Small intestine (tissue), 7 donors: ENCODE data around the gene MEGF8. TPM values are rescaled to one million over a fixed set of nuclear protein-coding genes. Genes with fewer than 3 reads are reported as not detected.

ENCODE experiments used
- DNase-seq, 2 donors: peaks; one replicate each; pipeline versions ENCODE4 v3.0.0 to v3.0.0-alpha.2; 2013
- FAIRE-seq: peaks from 2 replicates; lab custom pipeline; 2012; peaks lifted over from hg19 to GRCh38; lab: Jason Lieb, UNC
- H3K27ac ChIP-seq, 3 donors: one replicate each; pipeline ENCODE4 v1.5.1; 2013; ENCODE audit warnings: low read length in 2 of 3, mild to moderate bottlenecking in 2 of 3, control low read depth in 1 of 3, inconsistent platforms in 1 of 3, low read depth in 1 of 3, moderate library complexity in 1 of 3
- H3K27me3 ChIP-seq, 3 donors: one replicate each; pipeline ENCODE4 v1.6.1; 2013; ENCODE audit warnings: low read length in 3 of 3, inconsistent platforms in 1 of 3; ENCODE audit not compliant: control insufficient read depth in 3 of 3, insufficient read depth in 3 of 3
- H3K36me3 ChIP-seq, 3 donors: one replicate each; pipeline ENCODE4 v1.6.1; 2013; ENCODE audit warnings: low read length in 3 of 3, inconsistent platforms in 1 of 3, low read depth in 1 of 3, mild to moderate bottlenecking in 1 of 3, moderate library complexity in 1 of 3; ENCODE audit not compliant: control insufficient read depth in 3 of 3, insufficient read depth in 2 of 3
- H3K4me1 ChIP-seq, 3 donors: one replicate each; pipeline ENCODE4 v1.6.1; 2013; ENCODE audit warnings: low read length in 2 of 3, inconsistent platforms in 1 of 3, low read depth in 1 of 3, mild to moderate bottlenecking in 1 of 3, moderate library complexity in 1 of 3; ENCODE audit not compliant: control insufficient read depth in 3 of 3, insufficient read depth in 2 of 3
- H3K4me3 ChIP-seq, 3 donors: one replicate each; pipeline ENCODE4 v1.5.1; 2013; ENCODE audit warnings: low read length in 3 of 3, control low read depth in 1 of 3, inconsistent platforms in 1 of 3, low read depth in 1 of 3, mild to moderate bottlenecking in 1 of 3, moderate library complexity in 1 of 3
- H3K9me3 ChIP-seq, 2 donors: one replicate each; pipeline ENCODE4 v1.6.1; 2013; ENCODE audit warnings: low read depth in 1 of 2, low read length in 1 of 2; ENCODE audit not compliant: control insufficient read depth in 2 of 2, insufficient read depth in 1 of 2
- WGBS, 3 donors: extraction: QIAGEN DNeasy Blood & Tissue Kit; methylation state at CpG; one replicate each; pipeline ENCODE4 v1.1.7; 2013; 5-methylcytosine and 5-hydroxymethylcytosine counted together
- polyA plus RNA-seq, 4 donors: library from polyadenylated mRNA; stranded (reverse) in 3 of 4; unstranded in 1 of 4; fragments of 200-250 nt in 3 of 4; fragments of 120-200 nt in 1 of 4; gene quantifications; one replicate each; pipeline versions ENCODE4 v1.2.1 to v1.2.3, GENCODE V29; 2013
- donor health status: healthy with polysubstance abuse.
- donor health status: control.
- donor health status: control.
- donor health status: Bipolar disorder and iron deficiency.
- donor health status: healthy.

The MEGF8 gene
- polyA plus RNA-seq, 4 donors, result 2.4 to 26.7 (median 6.9) TPM

- WGBS, 3 donors, result 37 to 38% (median 37%) methylated on average over 10 of the region's 10 CpGs
- peak; percentile 64 to 75 for DNase-seq
- FAIRE-seq, result no peak
- peaks cover 0 to 7% of the 10 kb centered on the region in 2 donors for H3K9me3 ChIP-seq
- no peak overlapping the region for H3K4me3 ChIP-seq
- peaks cover 0 to 10% (median 0%) of the 10 kb centered on the region in 3 donors for H3K36me3 ChIP-seq
- no peaks in the 10 kb centered on the region for H3K27me3 ChIP-seq
- peak overlapping the region in 1 of 3 donors; percentile 42 for H3K27ac ChIP-seq
- peaks cover 3 to 39% (median 10%) of the 10 kb centered on the region in 3 donors for H3K4me1 ChIP-seq
These were observed 94.7 kb downstream of the MEGF8 start for GRCh38 chr19:42420055-42420544.

DNA sequence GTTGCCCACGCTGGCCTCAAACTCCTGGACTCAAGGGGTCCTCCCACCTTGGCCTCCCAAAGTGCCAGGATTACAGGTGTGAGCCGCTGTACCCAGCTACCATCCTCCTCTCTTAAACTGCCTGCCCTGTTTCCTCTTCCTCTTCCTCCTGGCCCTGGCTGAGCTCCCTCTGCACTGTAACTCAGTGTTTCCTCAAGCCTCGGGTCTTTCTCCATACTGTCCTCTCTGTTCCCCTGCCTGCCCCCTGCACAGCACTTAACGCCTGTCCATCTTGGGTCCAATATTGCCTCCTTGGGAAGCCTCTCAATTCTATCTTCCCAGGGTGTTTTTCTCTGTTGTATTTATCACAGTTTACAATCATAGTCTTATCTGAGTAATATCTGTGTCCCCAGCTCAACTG lies 95.7 kb downstream of the MEGF8 start:
- peaks cover 3 to 39% (median 10%) of the 10 kb centered on the region in 3 donors for H3K4me1 ChIP-seq
- 68 to 83% (median 80%) methylated on average over 4 of the region's 4 CpGs for whole genome bisulfite sequencing, 3 donors
- peaks cover 0 to 10% (median 0%) of the 10 kb centered on the region in 3 donors for H3K36me3 ChIP-seq
- FAIRE-seq, result no peak
- no peak for DNase-seq
- H3K4me3 ChIP-seq, result no peak overlapping the region
- peaks cover 0 to 7% of the 10 kb centered on the region in 2 donors for H3K9me3 ChIP-seq
- peak overlapping the region in 1 of 3 donors; percentile 4 for H3K27ac ChIP-seq
- no peaks in the 10 kb centered on the region for H3K27me3 ChIP-seq

GRCh38 chr19:42421591-42422031 lies 96.2 kb downstream of the MEGF8 start:
- H3K9me3 ChIP-seq, result peaks cover 0 to 7% of the 10 kb centered on the region in 2 donors
- WGBS, 3 donors, result 48 to 68% (median 56%) methylated on average over 9 of the region's 9 CpGs
- H3K4me1 ChIP-seq, result peaks cover 3 to 39% (median 10%) of the 10 kb centered on the region in 3 donors
- DNase-seq, result peak in 1 of 2 donors; percentile 58
- no peak for FAIRE-seq
- no peaks in the 10 kb centered on the region for H3K27me3 ChIP-seq
- H3K4me3 ChIP-seq, result no peak overlapping the region
- H3K27ac ChIP-seq, result peak overlapping the region in 1 of 3 donors; percentile 77
- H3K36me3 ChIP-seq, result peaks cover 0 to 10% (median 0%) of the 10 kb centered on the region in 3 donors

DNA sequence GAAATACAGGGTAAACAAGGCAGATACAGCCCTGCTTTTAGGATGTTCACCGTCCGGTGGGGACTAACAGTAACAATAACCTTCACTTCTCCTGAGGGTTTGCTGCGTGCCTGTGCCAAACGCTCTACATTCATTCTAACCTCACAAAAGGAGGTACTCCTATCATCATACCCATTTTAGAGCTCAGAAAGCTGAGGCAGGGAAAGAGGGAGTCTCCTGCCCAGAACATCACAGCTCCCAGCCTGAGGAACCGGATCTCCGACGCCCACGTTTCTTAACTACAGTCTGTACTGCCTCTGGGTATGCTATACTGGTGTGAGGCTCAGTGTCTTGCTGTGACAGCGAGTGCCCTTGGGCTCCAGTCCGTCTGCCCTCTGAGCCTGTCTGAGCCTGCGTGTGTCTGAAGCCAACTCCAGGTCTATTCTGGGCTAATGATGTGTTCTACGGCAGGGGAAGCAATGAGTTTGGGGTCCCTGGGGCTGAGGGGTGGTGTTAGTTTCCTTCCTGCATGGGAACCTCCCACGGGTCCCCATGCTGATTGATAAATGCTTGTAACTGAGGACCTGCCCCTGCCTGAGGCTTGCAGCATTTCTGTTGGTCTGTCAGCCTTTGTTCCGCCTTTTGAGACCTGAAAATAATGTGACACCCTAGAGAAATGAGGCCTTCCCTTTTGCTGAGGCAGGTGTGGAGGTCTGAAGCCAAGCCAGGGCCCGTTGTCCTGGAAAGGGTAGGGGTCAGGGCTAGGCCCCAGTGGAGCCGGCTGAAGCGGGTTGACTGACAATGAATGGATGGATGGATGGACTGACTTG lies 96.9 kb downstream of the MEGF8 start:
- H3K9me3 ChIP-seq, result peaks cover 0 to 7% of the 10 kb centered on the region in 2 donors
- no peak for DNase-seq
- FAIRE-seq, result no peak
- peak overlapping the region in 2 of 3 donors; percentile 44 to 54 for H3K4me3 ChIP-seq
- peaks cover 3 to 39% (median 10%) of the 10 kb centered on the region in 3 donors for H3K4me1 ChIP-seq
- peaks cover 0 to 10% (median 0%) of the 10 kb centered on the region in 3 donors for H3K36me3 ChIP-seq
- H3K27me3 ChIP-seq, result no peaks in the 10 kb centered on the region
- H3K27ac ChIP-seq, result peak overlapping the region in 1 of 3 donors; percentile 77
- WGBS, 3 donors, result 48 to 55% (median 54%) methylated on average over 17 of the region's 17 CpGs

DNA sequence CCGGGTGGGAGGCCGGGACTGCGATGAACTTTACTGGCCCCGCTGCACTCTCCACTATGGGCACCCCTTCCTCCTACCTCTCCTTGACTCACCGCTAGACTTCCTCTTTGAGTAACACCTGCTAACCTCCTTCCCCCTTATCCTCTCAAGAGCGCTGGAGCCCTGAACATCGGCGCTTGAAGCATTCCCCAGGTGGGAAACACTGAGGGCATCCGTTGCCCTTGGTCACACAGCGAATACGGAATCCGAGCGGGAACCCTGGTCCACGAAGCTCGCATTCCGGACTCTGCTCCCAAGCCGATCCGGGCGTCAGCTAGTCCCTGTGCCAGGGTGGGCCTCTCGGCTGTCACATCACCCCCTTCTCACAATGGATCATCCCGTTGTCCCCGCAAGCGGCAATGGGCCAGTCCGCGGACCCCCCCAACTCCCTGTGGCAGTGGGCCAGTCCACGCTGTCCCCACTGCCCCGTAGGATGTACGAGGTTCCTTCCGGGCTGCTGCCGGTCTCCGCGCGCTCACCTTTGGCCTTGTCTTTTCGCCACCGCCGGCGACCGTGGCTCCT lies 97.5 kb downstream of the MEGF8 start:
- FAIRE-seq, result no peak
- H3K27ac ChIP-seq, result peak overlapping the region; percentile 18 to 77 (median 66)

DNA sequence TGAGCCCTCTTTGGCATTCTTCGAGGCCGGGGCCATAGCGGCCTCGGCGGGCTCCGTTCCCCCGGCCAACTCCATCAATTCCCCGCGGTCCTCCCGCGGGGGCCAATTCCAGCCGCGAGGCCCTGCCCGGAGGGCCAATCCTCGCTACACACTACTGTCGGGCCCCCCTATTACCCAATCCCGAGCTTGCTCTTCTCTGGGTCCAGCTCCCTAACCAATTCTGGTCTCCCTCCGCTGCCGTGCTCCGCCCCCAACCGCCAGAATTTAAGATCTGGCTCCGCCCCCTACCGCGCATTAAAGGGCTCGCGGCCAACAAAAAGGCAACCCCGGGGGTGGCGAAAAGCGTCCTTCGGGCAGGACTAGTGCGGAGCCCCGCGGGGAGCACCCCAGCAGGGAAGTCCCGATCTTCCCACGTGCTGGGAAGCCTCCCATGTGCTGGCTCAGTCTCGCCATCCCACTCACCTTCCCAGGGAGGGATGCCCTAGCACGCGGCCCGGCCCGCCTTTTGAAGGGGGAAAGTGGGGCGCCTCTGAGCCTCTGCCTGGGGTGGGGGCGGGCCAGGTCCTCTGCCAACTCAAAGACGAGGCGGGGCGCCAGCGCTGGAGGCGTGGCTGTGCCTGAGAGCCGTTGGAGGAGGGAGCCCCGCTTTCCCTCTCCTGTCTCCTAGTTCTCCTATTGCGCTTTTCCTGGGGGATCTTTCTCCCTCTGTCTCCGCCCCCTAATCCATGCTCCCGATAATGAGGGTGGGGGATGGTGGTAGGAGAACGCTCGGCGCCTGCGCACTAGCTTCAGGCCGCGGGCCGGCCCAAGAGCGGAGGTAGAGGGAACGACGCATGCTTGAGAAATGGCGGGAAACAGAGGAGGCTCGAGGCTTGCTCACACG lies 98.3 kb downstream of the MEGF8 start:
- H3K9me3 ChIP-seq, result peaks cover 0 to 7% of the 10 kb centered on the region in 2 donors
- H3K4me3 ChIP-seq, result peak overlapping the region; percentile 44 to 62 (median 54)
- peak; percentile 93 to 95 for DNase-seq
- H3K27me3 ChIP-seq, result no peaks in the 10 kb centered on the region
- peaks cover 0 to 5% (median 0%) of the 10 kb centered on the region in 3 donors for H3K36me3 ChIP-seq
- FAIRE-seq, result no peak
- WGBS, 3 donors, result 4 to 7% (median 6%) methylated on average over 63 to 65 of the region's 65 CpGs
- H3K27ac ChIP-seq, result peak overlapping the region in 2 of 3 donors; percentile 66 to 77
- H3K4me1 ChIP-seq, result peaks cover 3 to 39% (median 10%) of the 10 kb centered on the region in 3 donors

More for the DNA sequence above, 97.5 kb downstream of the MEGF8 start:
- Histone ChIP-seq H3K9me3 (peaks cover 0 to 7% of the 10 kb centered on the region in 2 donors), H3K4me1 (peaks cover 3 to 39% (median 10%) of the 10 kb centered on the region in 3 donors), H3K4me3 (peak overlapping the region; percentile 44 to 62 (median 54)), H3K36me3 (peaks cover 0 to 9% (median 0%) of the 10 kb centered on the region in 3 donors), H3K27me3 (no peaks in the 10 kb centered on the region)
- DNase-seq, result peak; percentile 63 to 83
- WGBS, 3 donors, result 1 to 2% (median 2%) methylated on average over 37 to 38 of the region's 38 CpGs

GRCh38 chr19:42424345-42424707 lies 98.9 kb downstream of the MEGF8 start:
- DNase-seq, result no peak
- Histone ChIP-seq H3K9me3 (peaks cover 0 to 7% of the 10 kb centered on the region in 2 donors), H3K27ac (peak overlapping the region in 1 of 3 donors; percentile 66), H3K27me3 (no peaks in the 10 kb centered on the region), H3K36me3 (peaks cover 0 to 5% (median 0%) of the 10 kb centered on the region in 3 donors), H3K4me3 (peak overlapping the region in 1 of 3 donors; percentile 54), H3K4me1 (peaks cover 3 to 39% (median 10%) of the 10 kb centered on the region in 3 donors)
- no peak for FAIRE-seq
- WGBS, 3 donors, result 59 to 74% (median 74%) methylated on average over 15 of the region's 15 CpGs
